ENCODE data around the gene IGF1R.

DNA sequence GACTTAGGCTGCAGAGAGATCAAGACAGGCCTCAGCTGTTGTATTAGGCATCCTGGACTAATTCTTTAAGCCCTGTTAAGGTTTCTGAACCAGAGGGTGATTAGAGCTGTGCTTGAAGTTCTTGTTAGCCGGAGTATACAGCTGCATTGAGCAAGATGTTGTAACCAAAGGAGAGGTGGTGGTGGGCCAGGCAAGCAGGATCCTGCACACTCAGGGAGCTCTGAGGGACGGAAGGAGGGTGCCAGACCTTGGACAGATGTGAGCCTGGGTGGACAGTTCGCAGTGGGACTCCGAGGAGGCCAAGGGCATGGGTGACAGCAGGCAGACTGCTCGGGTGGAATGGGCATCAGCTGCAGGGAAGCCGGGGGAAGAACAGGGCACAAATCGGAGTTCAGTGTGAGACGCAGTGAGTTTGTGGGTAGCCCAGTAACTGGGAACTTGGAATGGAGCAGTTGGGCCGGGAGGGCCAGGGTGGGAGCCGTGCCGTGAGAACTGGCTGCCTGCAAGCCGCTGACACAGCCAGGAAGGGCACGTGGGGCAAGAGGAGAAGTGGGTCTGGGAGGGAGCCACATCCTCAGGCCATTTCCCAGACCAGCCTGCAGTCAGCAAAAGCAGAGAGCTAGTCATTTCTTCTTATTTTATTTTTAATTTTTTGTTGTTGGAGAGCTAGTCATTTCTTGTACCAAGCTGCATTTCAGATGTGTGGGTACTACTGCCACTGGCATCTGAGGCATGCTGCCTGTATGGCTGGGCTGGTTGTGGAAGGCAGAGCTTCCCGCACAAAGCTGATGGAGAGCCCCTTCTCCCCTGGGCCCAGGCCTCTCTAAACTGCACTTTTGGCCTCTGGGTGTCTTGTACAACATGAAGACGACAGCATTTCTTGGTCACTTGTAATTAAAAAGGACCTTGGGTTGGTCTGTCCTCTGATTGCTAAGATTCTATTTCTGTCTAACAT is 298.2 kb downstream of the IGF1R start:
- TF ChIP-seq, protein P1, sequence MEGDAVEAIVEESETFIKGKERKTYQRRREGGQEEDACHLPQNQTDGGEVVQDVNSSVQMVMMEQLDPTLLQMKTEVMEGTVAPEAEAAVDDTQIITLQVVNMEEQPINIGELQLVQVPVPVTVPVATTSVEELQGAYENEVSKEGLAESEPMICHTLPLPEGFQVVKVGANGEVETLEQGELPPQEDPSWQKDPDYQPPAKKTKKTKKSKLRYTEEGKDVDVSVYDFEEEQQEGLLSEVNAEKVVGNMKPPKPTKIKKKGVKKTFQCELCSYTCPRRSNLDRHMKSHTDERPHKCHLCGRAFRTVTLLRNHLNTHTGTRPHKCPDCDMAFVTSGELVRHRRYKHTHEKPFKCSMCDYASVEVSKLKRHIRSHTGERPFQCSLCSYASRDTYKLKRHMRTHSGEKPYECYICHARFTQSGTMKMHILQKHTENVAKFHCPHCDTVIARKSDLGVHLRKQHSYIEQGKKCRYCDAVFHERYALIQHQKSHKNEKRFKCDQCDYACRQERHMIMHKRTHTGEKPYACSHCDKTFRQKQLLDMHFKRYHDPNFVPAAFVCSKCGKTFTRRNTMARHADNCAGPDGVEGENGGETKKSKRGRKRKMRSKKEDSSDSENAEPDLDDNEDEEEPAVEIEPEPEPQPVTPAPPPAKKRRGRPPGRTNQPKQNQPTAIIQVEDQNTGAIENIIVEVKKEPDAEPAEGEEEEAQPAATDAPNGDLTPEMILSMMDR (IDR thresholded peaks at IDR 0.05): no peak
- no peak for TF ChIP-seq EZH2 (IDR thresholded peaks at IDR 0.05)
- no peak for TF ChIP-seq EZH2phosphoT487 (IDR thresholded peaks at IDR 0.05)

All from neural progenitor cell (in vitro differentiated cells).